ENCODE measurements around the gene CX3CL1. TPM values are rescaled to one million over a fixed set of nuclear protein-coding genes. Genes with fewer than 3 reads are reported as not detected.
A peak's percentile ranks its signal among the peaks of the same experiment; 100 is the strongest.

CX3CL1 gene
- total RNA-seq, 1 experiment from 2014 or later = 0.15 TPM

GRCh38 chr16:57377080-57377841 lies 5.0 kb downstream of the CX3CL1 start:
- ChIA-PET CTCF (no interaction called here), POLR2A (no interaction called here), RAD21 (ENCODE audit: low non-redundant PET in 1 of 2, low total read pairs in 2 of 2, uncharacterized antibody in 2 of 2, unreplicated experiment in 2 of 2) (no interaction called here)
- Histone ChIP-seq H3K4me2 (ENCODE audit: low read length) (peak overlapping the region; percentile 40), H3K27me3 (ENCODE audit: insufficient read depth, low read length) (no peaks in the 10 kb centered on the region), H3K79me2 (ENCODE audit: insufficient read depth, low read length) (no peaks in the 10 kb centered on the region), H3K9me3 (ENCODE audit: control insufficient read depth in 1 of 2, insufficient read depth in 1 of 2, low read depth in 1 of 2, low read length in 2 of 2) (no peaks in the 10 kb centered on the region), H2AFZ (ENCODE audit: low read depth, low read length, poor library complexity, severe bottlenecking) (peak overlapping the region; percentile 3), H3K4me3 (replicated peaks in 1 of 2; ENCODE audit: low read depth in 1 of 2, low read length in 2 of 2) (no peak overlapping the region), H3K9ac (ENCODE audit: low read length) (no peak overlapping the region), H3K4me1 (ENCODE audit: control insufficient read depth in 1 of 2, insufficient read depth in 2 of 2, low read length in 2 of 2) (peaks cover 2 to 18% of the 10 kb centered on the region in 2 experiments; a peak in 3 of 4 replicates), H3K36me3 (ENCODE audit: control insufficient read depth in 1 of 2, insufficient read depth in 2 of 2, low read length in 2 of 2) (no peaks in the 10 kb centered on the region), H3K9me2 (ENCODE audit: insufficient read depth) (no peaks in the 10 kb centered on the region), H4K20me1 (ENCODE audit: insufficient read depth) (no peaks in the 10 kb centered on the region), H3K27ac (ENCODE audit: low read depth, low read length) (no peak overlapping the region)
- peak in 2 of 3 experiments; percentile 4 to 18; a peak in 1 of 6 replicates for TF ChIP-seq CTCF (IDR thresholded peaks at IDR 0.05 in 2 of 3, conservative IDR thresholded peaks at IDR 0.05 in 1 of 3; ENCODE audit: borderline replicate concordance in 1 of 3, insufficient read depth in 1 of 3, low read depth in 2 of 3, low read length in 2 of 3)
- no peak for TF ChIP-seq JUND (IDR thresholded peaks at IDR 0.05)
- no TSS peak for BruUV-seq (replicated peaks)
- peak; percentile 67 for ATAC-seq
- intact Hi-C loops (cut with micrococcal nuclease) = no loop called here
- DNase-seq (ENCODE audit: low read depth, low spot score) = no peak

- Histone ChIP-seq H3K36me3 (ENCODE audit: control insufficient read depth in 1 of 2, insufficient read depth in 2 of 2, low read length in 2 of 2) (no peaks in the 10 kb centered on the region), H3K4me1 (ENCODE audit: control insufficient read depth in 1 of 2, insufficient read depth in 2 of 2, low read length in 2 of 2) (peaks cover 2 to 33% of the 10 kb centered on the region in 2 experiments; a peak in 3 of 4 replicates), H3K9me3 (ENCODE audit: control insufficient read depth in 1 of 2, insufficient read depth in 1 of 2, low read depth in 1 of 2, low read length in 2 of 2) (no peaks in the 10 kb centered on the region), H2AFZ (ENCODE audit: low read depth, low read length, poor library complexity, severe bottlenecking) (no peak overlapping the region), H3K79me2 (ENCODE audit: insufficient read depth, low read length) (no peaks in the 10 kb centered on the region), H3K9ac (ENCODE audit: low read length) (no peak overlapping the region), H4K20me1 (ENCODE audit: insufficient read depth) (no peaks in the 10 kb centered on the region), H3K4me3 (replicated peaks in 1 of 2; ENCODE audit: low read depth in 1 of 2, low read length in 2 of 2) (no peak overlapping the region), H3K9me2 (ENCODE audit: insufficient read depth) (no peaks in the 10 kb centered on the region), H3K4me2 (ENCODE audit: low read length) (no peak overlapping the region), H3K27me3 (ENCODE audit: insufficient read depth, low read length) (no peaks in the 10 kb centered on the region), H3K27ac (ENCODE audit: low read depth, low read length) (no peak overlapping the region)
- DNase-seq (ENCODE audit: low read depth, low spot score) = no peak
- ChIA-PET CTCF (no interaction called here), POLR2A (no interaction called here), RAD21 (ENCODE audit: low non-redundant PET in 1 of 2, low total read pairs in 2 of 2, uncharacterized antibody in 2 of 2, unreplicated experiment in 2 of 2) (no interaction called here)
- intact Hi-C loops (cut with micrococcal nuclease) = no loop called here
- TF ChIP-seq SRF (IDR thresholded peaks at IDR 0.05; ENCODE audit: low read depth) = no peak
- BruUV-seq (replicated peaks) = no TSS peak
- ATAC-seq = no peak
These were observed 7.3 kb downstream of the CX3CL1 start for GRCh38 chr16:57379579-57379978.

Measured in HCT116 (cell line).